Endothelial cell of umbilical vein (primary cell): ENCODE measurements around the gene KRTAP12-3. TPM values are rescaled to one million over a fixed set of nuclear protein-coding genes. Genes with fewer than 3 reads are reported as not detected.

ENCODE experiments used
- BruUV-seq: library from RNA; stranded (reverse); fragments of 400-500 nt; replicated peaks from 2 replicates; lab custom pipeline; 2021; lab: Mats Ljungman, UMichigan
- CTCF ChIA-PET: fragments of 300-600, 350-600 bp; sonication (Branson Sonifier 250); formaldehyde crosslinking; loops from one replicate; lab custom pipeline; 2021; ENCODE audit warnings: antibody characterized with exemption, inconsistent platforms; lab: Charles Lee
- POLR2A ChIA-PET: fragments of 300-600, 350-600 bp; sonication (Branson Sonifier 250); formaldehyde crosslinking; loops from one replicate; lab custom pipeline; 2021; ENCODE audit warnings: antibody characterized with exemption, inconsistent platforms; lab: Charles Lee
- DNase-seq: peaks from one replicate; pipeline ENCODE4 v3.0.0-alpha.2; 2011; ENCODE audit warnings: low read depth, low spot score
- FAIRE-seq: peaks from 2 replicates; lab custom pipeline; 2011; peaks lifted over from hg19 to GRCh38; lab: Jason Lieb, UNC
- H2AFZ ChIP-seq: 2 replicates; pipeline ENCODE4 v1.6.0; 2012; ENCODE audit warnings: low read depth, low read length, control low read depth, inconsistent platforms
- H3K27ac ChIP-seq: 2 replicates; pipeline ENCODE4 v1.5.1; 2011; ENCODE audit warnings: low read depth, mild to moderate bottlenecking, control low read depth, low read length, moderate library complexity; ENCODE audit not compliant: insufficient read depth
- H3K27me3 ChIP-seq, 2 experiments: 2 replicates each; pipeline versions ENCODE4 v1.6.0 to v1.6.1; 2011; ENCODE audit warnings: low read length in 2 of 2, mixed read lengths in 1 of 2; ENCODE audit not compliant: control insufficient read depth in 2 of 2, insufficient read depth in 2 of 2
- H3K36me3 ChIP-seq, 2 experiments: 2 replicates in 1 of 2; 3 replicates in 1 of 2; pipeline ENCODE4 v1.5.1; 2011; ENCODE audit warnings: low read length in 2 of 2, mild to moderate bottlenecking in 1 of 2, moderate library complexity in 1 of 2; ENCODE audit not compliant: control insufficient read depth in 2 of 2, insufficient read depth in 2 of 2; ENCODE audit errors: extremely low read depth in 1 of 2
- H3K4me1 ChIP-seq: 3 replicates; pipeline ENCODE4 v1.5.1; 2011; ENCODE audit warnings: mild to moderate bottlenecking, low read length; ENCODE audit not compliant: control insufficient read depth, insufficient read depth; ENCODE audit errors: extremely low read depth
- H3K4me2 ChIP-seq: 2 replicates; pipeline ENCODE4 v1.6.1; 2011; ENCODE audit warnings: low read length, control low read depth, mixed read lengths; ENCODE audit not compliant: insufficient read depth
- H3K4me3 ChIP-seq, 3 experiments: fragments of 200-600 bp in 1 of 3; sonication (generic), shearing (Covaris generic) in 1 of 3; replicated peaks in 1 of 3; 2 replicates each; pipeline ENCODE4 v1.5.1; 2011 to 2016; ENCODE audit warnings: control low read depth in 3 of 3, low read length in 3 of 3, mild to moderate bottlenecking in 2 of 3, inconsistent platforms in 1 of 3, low read depth in 1 of 3, moderate library complexity in 1 of 3; ENCODE audit not compliant: insufficient read depth in 1 of 3
- H3K79me2 ChIP-seq: 2 replicates; pipeline ENCODE4 v1.6.0; 2012; ENCODE audit warnings: low read length, inconsistent platforms; ENCODE audit not compliant: control insufficient read depth, insufficient read depth
- H3K9ac ChIP-seq: replicated peaks from 2 replicates; pipeline ENCODE3; 2011; ENCODE audit warnings: low read length, control low read depth; ENCODE audit not compliant: insufficient read depth; ENCODE audit errors: extremely low read depth
- H3K9me1 ChIP-seq: replicated peaks from 3 replicates; pipeline ENCODE4 v1.6.0; 2011; ENCODE audit warnings: mild to moderate bottlenecking, low read length; ENCODE audit not compliant: control insufficient read depth, insufficient read depth; ENCODE audit errors: extremely low read depth
- H3K9me3 ChIP-seq: replicated peaks from 2 replicates; pipeline ENCODE4 v1.5.1; 2012; ENCODE audit warnings: low read length, inconsistent platforms; ENCODE audit not compliant: control insufficient read depth, insufficient read depth
- H4K20me1 ChIP-seq: replicated peaks from 2 replicates; pipeline ENCODE3; 2011; ENCODE audit warnings: mild to moderate bottlenecking, low read length; ENCODE audit not compliant: control insufficient read depth, insufficient read depth; ENCODE audit errors: extremely low read depth
- EZH2 ChIP-seq: IDR thresholded peaks from 2 replicates; pipeline ENCODE4 v1.6.1; 2012; ENCODE audit warnings: borderline replicate concordance, low read depth, mild to moderate bottlenecking, moderate library complexity, low read length, inconsistent platforms; ENCODE audit not compliant: severe bottlenecking
- FOS ChIP-seq: IDR thresholded peaks from 2 replicates; pipeline ENCODE4 v1.6.1; 2011; ENCODE audit warnings: mild to moderate bottlenecking, low read length, moderate library complexity, borderline replicate concordance; ENCODE audit not compliant: insufficient read depth
- GATA2 ChIP-seq: IDR thresholded peaks from 2 replicates; pipeline ENCODE4 v1.7.0; 2011; ENCODE audit warnings: low read depth, mild to moderate bottlenecking, moderate library complexity, mixed read lengths, low read length; ENCODE audit not compliant: insufficient read length, insufficient read depth
- JUN ChIP-seq: IDR thresholded peaks from 2 replicates; pipeline ENCODE4 v1.6.1; 2011; ENCODE audit warnings: borderline replicate concordance, low read depth; ENCODE audit not compliant: insufficient read length, insufficient read depth
- MYC ChIP-seq: IDR thresholded peaks from one replicate; pipeline ENCODE4 v1.6.1; 2011; ENCODE audit warnings: mild to moderate bottlenecking, low read depth, low read length
- POLR2A ChIP-seq: IDR thresholded peaks from 2 replicates; pipeline ENCODE4 v1.6.1; 2012; ENCODE audit warnings: low read depth, mild to moderate bottlenecking, control low read depth, low read length
- POLR2AphosphoS5 ChIP-seq: IDR thresholded peaks from 2 replicates; pipeline ENCODE4 v1.6.1; 2012; ENCODE audit warnings: low read depth, mild to moderate bottlenecking, control low read depth, low read length, moderate library complexity; ENCODE audit not compliant: insufficient read depth
- dilution Hi-C: fragments of 300-500 bp; cut with MboI; formaldehyde crosslinking; loops from one replicate; pipeline ENCODE4 v1.15.0; 2019; ENCODE audit warnings: low sequenced_read_pairs; ENCODE audit not compliant: extremely low pct_ligation_motif_present
- intact Hi-C: fragments of 100-400 bp; cut with micrococcal nuclease; formaldehyde crosslinking; loops from one replicate; pipeline ENCODE4 v1.10.0; 2022
- polyA plus RNA-seq, 4 experiments: library from polyadenylated mRNA; depleted of rRNA in 3 of 4; stranded (reverse) in 3 of 4; unstranded in 1 of 4; fragments of >200 nt; gene quantifications; 2 replicates each; pipeline versions ENCODE4 v1.2.1 to v1.2.3, GENCODE V29; 2011 to 2012; ENCODE audit warnings: missing spikeins in 1 of 4
- total RNA-seq: library from RNA; stranded (reverse); gene quantifications from 2 replicates; pipeline ENCODE4 v1.2.3, GENCODE V29; 2021
- TF ChIP-seq, protein P1 (sequence below), 2 donors: IDR thresholded peaks; 1 replicate in 1 of 2; 2 replicates in 1 of 2; pipeline ENCODE4 v1.5.1; 2011; ENCODE audit warnings: low read length in 2 of 2, mild to moderate bottlenecking in 2 of 2, moderate library complexity in 2 of 2, control low read depth in 1 of 2, inconsistent platforms in 1 of 2, low read depth in 1 of 2; ENCODE audit not compliant: insufficient read depth in 1 of 2; ENCODE audit errors: extremely low read depth in 1 of 2
- TF ChIP-seq, protein P2 (sequence below): IDR thresholded peaks from 2 replicates; pipeline ENCODE4 v1.6.1; 2011; ENCODE audit not compliant: insufficient read depth, insufficient read length

The KRTAP12-3 gene
- total and polyA plus RNA-seq, 2 donors (not counting 3 experiments of a cell fraction or from before 2014, with no cell fraction given), result not detected

DNA sequence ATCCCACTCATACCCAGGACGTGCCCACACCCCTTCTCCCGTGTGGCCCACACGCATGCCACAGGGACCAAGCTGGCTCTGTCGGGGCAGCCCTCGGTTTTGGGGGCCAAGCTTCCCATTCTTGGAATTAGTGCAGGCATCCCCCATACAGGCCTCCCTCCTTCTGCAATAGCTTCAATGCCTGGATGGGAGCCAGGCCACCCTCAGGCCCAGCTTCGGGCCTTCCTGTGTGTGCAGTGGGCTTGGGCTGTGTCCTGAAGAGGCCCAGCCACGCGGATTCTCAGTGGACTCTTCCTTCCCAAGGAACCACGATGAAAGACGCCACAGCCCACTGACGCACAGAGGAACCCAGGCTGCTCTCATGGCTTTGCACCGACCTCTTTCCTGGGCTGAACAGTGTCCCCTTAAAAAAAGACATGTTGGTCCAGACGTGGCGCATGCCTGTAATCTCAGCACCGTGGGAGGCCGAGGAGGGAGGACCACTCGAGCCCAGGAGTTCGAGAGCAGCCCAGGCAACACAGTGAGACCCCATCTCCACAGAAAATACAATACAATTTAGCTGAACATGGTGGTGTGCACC lies 8.1 kb upstream of the KRTAP12-3 start:
- H3K9ac ChIP-seq, result no peak overlapping the region
- no peak overlapping the region for H3K27ac ChIP-seq
- ChIA-PET CTCF (no interaction called here), POLR2A (no interaction called here)
- no peak overlapping the region for H3K4me2 ChIP-seq
- no peaks in the 10 kb centered on the region for H3K4me1 ChIP-seq
- H4K20me1 ChIP-seq, result no peaks in the 10 kb centered on the region
- H3K4me3 ChIP-seq, result no peak overlapping the region
- intact Hi-C loops (no loop called here), dilution Hi-C loops (no loop called here)
- TF ChIP-seq FOS (no peak), JUN (no peak), EZH2 (no peak), POLR2A (no peak), MYC (no peak), GATA2 (no peak), POLR2AphosphoS5 (no peak)
- TF ChIP-seq, protein P1, sequence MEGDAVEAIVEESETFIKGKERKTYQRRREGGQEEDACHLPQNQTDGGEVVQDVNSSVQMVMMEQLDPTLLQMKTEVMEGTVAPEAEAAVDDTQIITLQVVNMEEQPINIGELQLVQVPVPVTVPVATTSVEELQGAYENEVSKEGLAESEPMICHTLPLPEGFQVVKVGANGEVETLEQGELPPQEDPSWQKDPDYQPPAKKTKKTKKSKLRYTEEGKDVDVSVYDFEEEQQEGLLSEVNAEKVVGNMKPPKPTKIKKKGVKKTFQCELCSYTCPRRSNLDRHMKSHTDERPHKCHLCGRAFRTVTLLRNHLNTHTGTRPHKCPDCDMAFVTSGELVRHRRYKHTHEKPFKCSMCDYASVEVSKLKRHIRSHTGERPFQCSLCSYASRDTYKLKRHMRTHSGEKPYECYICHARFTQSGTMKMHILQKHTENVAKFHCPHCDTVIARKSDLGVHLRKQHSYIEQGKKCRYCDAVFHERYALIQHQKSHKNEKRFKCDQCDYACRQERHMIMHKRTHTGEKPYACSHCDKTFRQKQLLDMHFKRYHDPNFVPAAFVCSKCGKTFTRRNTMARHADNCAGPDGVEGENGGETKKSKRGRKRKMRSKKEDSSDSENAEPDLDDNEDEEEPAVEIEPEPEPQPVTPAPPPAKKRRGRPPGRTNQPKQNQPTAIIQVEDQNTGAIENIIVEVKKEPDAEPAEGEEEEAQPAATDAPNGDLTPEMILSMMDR (IDR thresholded peaks at IDR 0.05; ENCODE audit: extremely low read depth in 1 of 2, insufficient read depth in 1 of 2, low read depth in 1 of 2, low read length in 2 of 2), result no peak
- TF ChIP-seq, protein P2, sequence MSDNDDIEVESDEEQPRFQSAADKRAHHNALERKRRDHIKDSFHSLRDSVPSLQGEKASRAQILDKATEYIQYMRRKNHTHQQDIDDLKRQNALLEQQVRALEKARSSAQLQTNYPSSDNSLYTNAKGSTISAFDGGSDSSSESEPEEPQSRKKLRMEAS, result no peak
- no peaks in the 10 kb centered on the region for H3K36me3 ChIP-seq
- H3K9me3 ChIP-seq, result no peaks in the 10 kb centered on the region
- no peak overlapping the region for H2AFZ ChIP-seq
- BruUV-seq, result no TSS peak
- no peaks in the 10 kb centered on the region for H3K27me3 ChIP-seq
- FAIRE-seq (no peak), DNase-seq (no peak)
- H3K9me1 ChIP-seq, result no peaks in the 10 kb centered on the region
- H3K79me2 ChIP-seq, result no peaks in the 10 kb centered on the region
